ENCODE results near the gene ARHGEF2.

DNA sequence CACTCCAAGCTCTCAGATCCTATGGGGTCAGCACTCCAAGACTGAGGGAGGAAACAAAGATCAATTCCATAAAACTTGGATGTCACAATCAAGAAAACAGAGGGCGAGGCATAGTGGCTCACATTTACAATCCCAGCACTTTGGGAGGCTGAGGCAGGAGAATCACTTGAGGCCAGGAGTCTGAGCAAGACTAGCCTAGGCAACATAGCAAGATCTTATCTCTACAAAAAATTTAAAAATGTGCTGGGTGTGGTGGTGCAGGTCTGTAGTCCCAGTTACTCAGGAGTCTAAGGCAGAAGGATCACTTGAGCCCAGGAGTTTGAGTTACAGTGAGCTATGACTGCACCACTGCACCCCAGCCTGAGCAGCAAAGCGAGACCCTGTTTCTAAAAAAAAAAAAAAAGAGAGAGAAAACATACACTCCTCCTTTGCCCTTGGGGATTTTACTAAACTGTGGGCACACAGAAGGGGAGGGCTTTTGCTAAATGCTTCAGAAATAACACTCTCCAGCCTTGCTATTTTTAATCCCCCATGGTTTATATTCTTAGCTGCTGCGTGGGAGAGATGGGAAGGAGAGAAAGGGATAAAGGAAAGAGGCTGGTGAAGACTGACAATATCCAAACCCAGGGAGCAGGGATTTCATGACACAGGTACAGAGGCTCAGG lies 18.1 kb downstream of the ARHGEF2 start:
- TF ChIP-seq, protein P1, sequence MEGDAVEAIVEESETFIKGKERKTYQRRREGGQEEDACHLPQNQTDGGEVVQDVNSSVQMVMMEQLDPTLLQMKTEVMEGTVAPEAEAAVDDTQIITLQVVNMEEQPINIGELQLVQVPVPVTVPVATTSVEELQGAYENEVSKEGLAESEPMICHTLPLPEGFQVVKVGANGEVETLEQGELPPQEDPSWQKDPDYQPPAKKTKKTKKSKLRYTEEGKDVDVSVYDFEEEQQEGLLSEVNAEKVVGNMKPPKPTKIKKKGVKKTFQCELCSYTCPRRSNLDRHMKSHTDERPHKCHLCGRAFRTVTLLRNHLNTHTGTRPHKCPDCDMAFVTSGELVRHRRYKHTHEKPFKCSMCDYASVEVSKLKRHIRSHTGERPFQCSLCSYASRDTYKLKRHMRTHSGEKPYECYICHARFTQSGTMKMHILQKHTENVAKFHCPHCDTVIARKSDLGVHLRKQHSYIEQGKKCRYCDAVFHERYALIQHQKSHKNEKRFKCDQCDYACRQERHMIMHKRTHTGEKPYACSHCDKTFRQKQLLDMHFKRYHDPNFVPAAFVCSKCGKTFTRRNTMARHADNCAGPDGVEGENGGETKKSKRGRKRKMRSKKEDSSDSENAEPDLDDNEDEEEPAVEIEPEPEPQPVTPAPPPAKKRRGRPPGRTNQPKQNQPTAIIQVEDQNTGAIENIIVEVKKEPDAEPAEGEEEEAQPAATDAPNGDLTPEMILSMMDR (IDR thresholded peaks at IDR 0.05): no peak
- no peak for TF ChIP-seq MYC (IDR thresholded peaks at IDR 0.05; ENCODE audit: borderline replicate concordance, low read length)
- no peak for TF ChIP-seq BHLHE40 (IDR thresholded peaks at IDR 0.05; ENCODE audit: low read depth, low read length)
- no peak for TF ChIP-seq RAD21 (conservative IDR thresholded peaks at IDR 0.05 in 1 of 2, IDR thresholded peaks at IDR 0.05 in 1 of 2)
- TF ChIP-seq POLR2A (IDR thresholded peaks at IDR 0.05; ENCODE audit: low read length): no peak
- no peak for TF ChIP-seq CBX2 (IDR thresholded peaks at IDR 0.05; ENCODE audit: borderline replicate concordance, low read depth)
- TF ChIP-seq POLR2AphosphoS2 (conservative IDR thresholded peaks at IDR 0.05; ENCODE audit: low read length): no peak
- TF ChIP-seq, protein P2, sequence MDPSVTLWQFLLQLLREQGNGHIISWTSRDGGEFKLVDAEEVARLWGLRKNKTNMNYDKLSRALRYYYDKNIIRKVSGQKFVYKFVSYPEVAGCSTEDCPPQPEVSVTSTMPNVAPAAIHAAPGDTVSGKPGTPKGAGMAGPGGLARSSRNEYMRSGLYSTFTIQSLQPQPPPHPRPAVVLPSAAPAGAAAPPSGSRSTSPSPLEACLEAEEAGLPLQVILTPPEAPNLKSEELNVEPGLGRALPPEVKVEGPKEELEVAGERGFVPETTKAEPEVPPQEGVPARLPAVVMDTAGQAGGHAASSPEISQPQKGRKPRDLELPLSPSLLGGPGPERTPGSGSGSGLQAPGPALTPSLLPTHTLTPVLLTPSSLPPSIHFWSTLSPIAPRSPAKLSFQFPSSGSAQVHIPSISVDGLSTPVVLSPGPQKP (IDR thresholded peaks at IDR 0.05; ENCODE audit: low read depth, low read length): no peak
- no peak for TF ChIP-seq PBX3 (IDR thresholded peaks at IDR 0.05)
- TF ChIP-seq JUN (IDR thresholded peaks at IDR 0.05): no peak
- TF ChIP-seq EP300 (IDR thresholded peaks at IDR 0.05): no peak
- no peak for TF ChIP-seq ZFP36 (IDR thresholded peaks at IDR 0.05; ENCODE audit: borderline replicate concordance, partially characterized antibody)
- TF ChIP-seq RFX5 (IDR thresholded peaks at IDR 0.05): no peak
- no peak for TF ChIP-seq FOSL2 (IDR thresholded peaks at IDR 0.05)
- no peak for TF ChIP-seq FOSL2 (CRISPR knock-in tag; IDR thresholded peaks at IDR 0.05)
